ENCODE results near the gene SUCLG2.

The SUCLG2 gene

GRCh38 chr3:67376416-67376815, 278.0 kb downstream of the SUCLG2 start:
- no peak for DNase-seq

- DNase-seq: no peak
These were observed 278.4 kb downstream of the SUCLG2 start for GRCh38 chr3:67375976-67376375.

GRCh38 chr3:67362686-67363085, 291.7 kb downstream of the SUCLG2 start:
- DNase-seq: peak; percentile 14

GRCh38 chr3:67361770-67362169, 292.6 kb downstream of the SUCLG2 start:
- no peak for DNase-seq

GRCh38 chr3:67361323-67361722, 293.1 kb downstream of the SUCLG2 start:
- no peak for DNase-seq

GRCh38 chr3:67357610-67358458, 296.6 kb downstream of the SUCLG2 start:
- DNase-seq: peak; percentile 54

GRCh38 chr3:67349551-67350174, 304.7 kb downstream of the SUCLG2 start:
- peak; percentile 72 for DNase-seq

GRCh38 chr3:67346081-67346480, 308.3 kb downstream of the SUCLG2 start:
- DNase-seq: no peak

- peak; percentile 4 for DNase-seq
These were observed 318.6 kb downstream of the SUCLG2 start for GRCh38 chr3:67335813-67336212.

- no peak for DNase-seq
These were observed 319.8 kb downstream of the SUCLG2 start for GRCh38 chr3:67334588-67334987.

- DNase-seq: no peak
These were observed 325.1 kb downstream of the SUCLG2 start for GRCh38 chr3:67329358-67329757.

- no peak for DNase-seq
These were observed 326.8 kb downstream of the SUCLG2 start for GRCh38 chr3:67327582-67327981.

GRCh38 chr3:67325231-67325630, 329.2 kb downstream of the SUCLG2 start:
- no peak for DNase-seq
